GM23338 (cell line): ENCODE data around the gene CRAMP1. TPM values are rescaled to one million over a fixed set of nuclear protein-coding genes. Genes with fewer than 3 reads are reported as not detected.

Source experiments
- ATAC-seq: fragments of 200-7000 bp; cut with Tn5 transposase; 3 replicates; pipeline ENCODE4 v1.9.1; 2020
- DNase-seq: peaks from one replicate; pipeline ENCODE4 v3.0.0-alpha.2; 2015; ENCODE audit warnings: low spot score
- H2AFZ ChIP-seq: fragments of 200-600 bp; sonication (generic); 2 replicates; pipeline ENCODE4 v1.8.0; 2016; ENCODE audit warnings: antibody characterized with exemption, mild to moderate bottlenecking, moderate library complexity
- H3F3A ChIP-seq: fragments of 200-600 bp; sonication (generic); replicated peaks from 2 replicates; pipeline ENCODE4 v1.8.0; 2017; ENCODE audit warnings: antibody characterized with exemption, mixed run types, low read depth
- H3K27ac ChIP-seq: fragments of 200-600 bp; sonication (generic); 2 replicates; pipeline ENCODE4 v1.6.1; 2016; ENCODE audit warnings: low read depth
- H3K27me3 ChIP-seq: fragments of 200-600 bp; sonication (generic); 2 replicates; pipeline ENCODE4 v1.8.0; 2016; ENCODE audit warnings: mild to moderate bottlenecking, mixed run types, moderate library complexity; ENCODE audit not compliant: insufficient read depth
- H3K36me3 ChIP-seq: fragments of 200-600 bp; sonication (generic); 2 replicates; pipeline ENCODE4 v1.8.0; 2016; ENCODE audit warnings: mild to moderate bottlenecking; ENCODE audit not compliant: insufficient read depth
- H3K4me1 ChIP-seq: fragments of 200-600 bp; sonication (generic); 2 replicates; pipeline ENCODE4 v1.8.0; 2016; ENCODE audit warnings: mild to moderate bottlenecking, moderate library complexity; ENCODE audit not compliant: insufficient read depth
- H3K4me2 ChIP-seq: fragments of 200-600 bp; sonication (generic); 2 replicates; pipeline ENCODE4 v1.7.1; 2017; ENCODE audit warnings: mixed run types
- H3K4me3 ChIP-seq: fragments of 200-600 bp; sonication (generic); 2 replicates; pipeline ENCODE4 v1.6.1; 2016; ENCODE audit warnings: mixed run types
- H3K79me2 ChIP-seq: fragments of 200-600 bp; sonication (generic); replicated peaks from 2 replicates; pipeline ENCODE4 v1.8.0; 2017; ENCODE audit warnings: mild to moderate bottlenecking; ENCODE audit not compliant: insufficient read depth
- H3K9me2 ChIP-seq: fragments of 200-600 bp; sonication (generic); 2 replicates; pipeline ENCODE4 v1.8.0; 2017; ENCODE audit not compliant: insufficient read depth
- H4K20me1 ChIP-seq: fragments of 200-600 bp; sonication (generic); replicated peaks from 2 replicates; pipeline ENCODE4 v1.8.0; 2017; ENCODE audit warnings: mild to moderate bottlenecking; ENCODE audit not compliant: insufficient read depth
- H3K27ac Mint-ChIP-seq: 2 replicates; pipeline ENCODE4 v1.8.0; 2020; ENCODE audit warnings: inconsistent platforms, mild to moderate bottlenecking, moderate library complexity, mixed read lengths
- H3K27me3 Mint-ChIP-seq: 3 replicates; pipeline ENCODE4 v1.8.0; 2022; ENCODE audit warnings: low read depth, mild to moderate bottlenecking, moderate library complexity, mixed read lengths, inconsistent platforms; ENCODE audit not compliant: insufficient read depth, poor library complexity
- H3K36me3 Mint-ChIP-seq: 3 replicates; pipeline ENCODE4 v1.8.0; 2021; ENCODE audit warnings: low read depth, mild to moderate bottlenecking, inconsistent platforms, moderate library complexity, mixed read lengths
- H3K4me1 Mint-ChIP-seq: 3 replicates; pipeline ENCODE4 v1.8.0; 2020; ENCODE audit warnings: mild to moderate bottlenecking, inconsistent platforms, mixed read lengths
- H3K4me3 Mint-ChIP-seq: 3 replicates; pipeline ENCODE4 v1.8.0; 2021; ENCODE audit warnings: moderate library complexity, mild to moderate bottlenecking, inconsistent platforms, mixed read lengths
- H3K9me3 Mint-ChIP-seq: 3 replicates; pipeline ENCODE4 v1.8.0; 2020; ENCODE audit warnings: moderate library complexity, mild to moderate bottlenecking, inconsistent platforms, mixed read lengths
- CREB1 ChIP-seq: fragments of 250-450 bp; sonication (Bioruptor Pico); IDR thresholded peaks from 2 replicates; pipeline ENCODE4 v1.5.0; 2020; ENCODE audit warnings: low read depth, mild to moderate bottlenecking, moderate library complexity
- EZH2phosphoT487 ChIP-seq: fragments of 200-600 bp; sonication (generic); IDR thresholded peaks from one replicate; pipeline ENCODE4 v1.8.1; 2018; ENCODE audit warnings: antibody characterized with exemption; ENCODE audit not compliant: unreplicated experiment
- NANOG ChIP-seq: IDR thresholded peaks from 2 replicates; pipeline ENCODE4 v1.6.1; 2016; ENCODE audit warnings: antibody characterized with exemption, borderline replicate concordance
- ZNF114 ChIP-seq: fragments of 250-450 bp; sonication (Bioruptor Pico); IDR thresholded peaks from 2 replicates; pipeline ENCODE4 v1.5.0; 2020; ENCODE audit warnings: mild to moderate bottlenecking, moderate library complexity
- ZNF462 ChIP-seq: fragments of 250-450 bp; sonication (Bioruptor Pico); IDR thresholded peaks from 2 replicates; pipeline ENCODE4 v1.5.0; 2020; ENCODE audit warnings: mild to moderate bottlenecking, moderate library complexity
- polyA plus RNA-seq: library from polyadenylated mRNA; unstranded; fragments of >200 nt; fragmentation: Nextera tagmentation; extraction: Ambion mirVana; gene quantifications from 2 replicates; pipeline ENCODE4 v1.2.1, GENCODE V29; 2016
- total RNA-seq: library from RNA; depleted of rRNA; stranded (reverse); fragments of >200 nt; shearing (Covaris generic); gene quantifications from 2 replicates; pipeline ENCODE4 v1.2.3, GENCODE V29; 2014

CRAMP1 gene
- total and polyA plus RNA-seq, 2 experiments from 2014 or later = 3.4 to 16.7 TPM

GRCh38 chr16:1631931-1632637 lies 19.9 kb downstream of the CRAMP1 start (continued):
- TF ChIP-seq ZNF462 (CRISPR knock-in tag) (no peak), EZH2phosphoT487 (no peak), ZNF114 (no peak)

- H3K4me3 Mint-ChIP-seq = no peak overlapping the region
- H3F3A ChIP-seq = no peaks in the 10 kb centered on the region
- H3K27me3 Mint-ChIP-seq = no peaks in the 10 kb centered on the region
- no peaks in the 10 kb centered on the region; the same call in 2 of the 3 replicates for H3K9me3 Mint-ChIP-seq
- H3K36me3 Mint-ChIP-seq = peaks cover 42% of the 10 kb centered on the region
- TF ChIP-seq NANOG = no peak
- TF ChIP-seq CREB1 (CRISPR knock-in tag) = no peak
- no peak overlapping the region for H3K27ac ChIP-seq
- H3K27ac Mint-ChIP-seq = no peak overlapping the region
- no peaks in the 10 kb centered on the region for H3K36me3 ChIP-seq
- H3K27me3 ChIP-seq = no peaks in the 10 kb centered on the region
- H3K9me2 ChIP-seq = no peaks in the 10 kb centered on the region
- H3K79me2 ChIP-seq = peaks cover 66% of the 10 kb centered on the region
- DNase-seq (no peak), ATAC-seq (no peak)
- H3K4me1 ChIP-seq = no peaks in the 10 kb centered on the region
- no peaks in the 10 kb centered on the region for H3K4me1 Mint-ChIP-seq
- no peak overlapping the region for H2AFZ ChIP-seq
- no peak overlapping the region for H3K4me2 ChIP-seq
- H4K20me1 ChIP-seq = peaks cover 36% of the 10 kb centered on the region
- no peak overlapping the region for H3K4me3 ChIP-seq
These were observed 20.4 kb downstream of the CRAMP1 start for GRCh38 chr16:1632638-1632970.
